HG02938 (cell line): Measurements from ENCODE around the gene NUDT1.

ENCODE experiments used
- ATAC-seq: cut with Tn5 transposase; IDR thresholded peaks from one replicate; pipeline ENCODE4 v1.9.1; 2021; ENCODE audit warnings: mild to moderate bottlenecking, moderate library complexity; ENCODE audit not compliant: unreplicated experiment

Gene NUDT1

DNA sequence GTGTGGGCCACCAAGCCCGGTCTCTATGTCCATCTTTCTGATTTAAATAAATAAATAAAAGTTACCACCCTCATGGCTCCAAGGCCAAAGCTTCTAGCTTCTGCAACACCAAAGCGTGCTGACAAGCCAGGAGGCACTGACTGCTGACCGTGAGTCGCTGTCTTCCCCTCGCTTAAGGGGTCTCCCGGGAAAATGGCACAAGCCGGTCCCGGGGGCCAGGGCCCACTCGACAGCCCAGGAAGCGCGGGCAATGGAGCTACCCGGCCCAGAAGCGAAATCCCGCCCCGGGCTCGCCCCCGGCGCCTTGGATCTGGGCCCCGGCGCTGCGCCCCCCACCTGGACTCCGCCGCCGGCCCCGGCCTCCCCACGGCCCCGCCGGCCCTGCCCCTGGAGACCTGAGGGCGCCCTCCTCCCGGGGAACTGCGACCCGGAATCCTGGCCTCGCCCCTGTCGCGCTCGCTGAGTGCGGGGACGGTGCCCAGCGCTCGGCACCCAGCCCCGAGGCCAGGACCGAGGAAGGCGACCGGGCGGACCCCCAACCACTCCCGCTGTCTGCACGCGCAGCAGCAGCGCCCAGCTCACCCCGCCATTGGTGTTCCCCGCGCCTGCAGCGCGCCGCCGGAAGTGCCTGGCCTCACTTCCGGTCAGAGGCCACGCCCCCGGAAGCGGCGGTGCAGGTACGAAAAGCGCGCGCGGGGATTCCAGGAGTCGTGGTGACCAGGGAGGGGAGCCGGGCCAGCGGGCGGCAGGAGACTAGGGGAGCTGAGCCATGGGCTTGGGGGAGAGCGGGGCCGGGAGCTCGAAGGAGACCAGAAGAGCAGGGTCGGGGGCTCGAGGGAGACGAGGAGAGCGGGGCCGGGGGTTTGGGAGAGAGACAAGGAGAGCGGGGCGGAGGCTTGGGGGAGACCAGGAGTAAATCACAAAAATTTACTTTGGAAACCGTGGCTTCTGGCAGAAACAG, at the start of gene NUDT1, which contains the start of gene MRM2:
TSS of gene NUDT1 (plus strand) at position 647 of the 961 bp plus-strand sequence. CDS start 2,349 bp downstream, outside the sequence.
TSS of gene MRM2 (minus strand) at position 626 of the 961 bp plus-strand sequence. CDS start at position 590, 36 bp downstream.
- peak; percentile 62 for ATAC-seq

GRCh38 chr7:2192831-2193534, 49.0 kb upstream of the NUDT1 start:
- ATAC-seq = no peak

DNA sequence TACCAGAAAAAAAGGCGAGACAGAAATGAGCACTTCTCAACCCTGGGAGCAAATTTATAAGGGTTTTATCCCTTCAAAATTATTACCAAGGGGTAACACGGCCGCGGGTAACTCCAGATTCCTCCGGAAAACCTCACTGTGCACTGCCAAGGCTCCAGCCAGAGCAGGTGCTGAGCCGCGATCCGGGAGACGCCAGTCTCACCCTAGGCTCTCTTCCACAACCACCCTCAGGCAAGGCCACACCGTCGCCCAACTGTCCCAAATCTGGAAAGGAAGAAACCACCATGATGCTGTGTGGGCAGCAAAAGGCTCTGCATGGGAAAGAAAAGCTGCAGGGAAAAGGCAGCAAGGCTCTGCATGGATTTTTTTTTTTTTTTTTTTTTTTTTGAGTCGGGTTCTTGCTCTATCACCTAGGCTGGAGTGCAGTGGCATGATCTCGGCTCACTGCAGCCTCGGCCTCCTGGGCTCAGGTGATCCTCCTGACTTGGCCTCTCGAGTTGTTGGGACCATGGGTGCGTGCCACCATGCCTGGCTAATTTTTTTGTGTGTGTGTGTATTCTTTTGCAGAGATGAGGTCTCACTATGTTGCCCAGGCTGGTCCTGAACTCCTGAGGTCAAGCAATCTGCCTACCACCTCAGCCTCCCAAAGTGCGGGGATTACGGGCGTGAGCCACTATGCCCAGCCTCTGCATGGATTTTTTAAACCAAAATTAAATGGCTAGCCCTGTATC, 48.3 kb upstream of the NUDT1 start:
- ATAC-seq = no peak

DNA sequence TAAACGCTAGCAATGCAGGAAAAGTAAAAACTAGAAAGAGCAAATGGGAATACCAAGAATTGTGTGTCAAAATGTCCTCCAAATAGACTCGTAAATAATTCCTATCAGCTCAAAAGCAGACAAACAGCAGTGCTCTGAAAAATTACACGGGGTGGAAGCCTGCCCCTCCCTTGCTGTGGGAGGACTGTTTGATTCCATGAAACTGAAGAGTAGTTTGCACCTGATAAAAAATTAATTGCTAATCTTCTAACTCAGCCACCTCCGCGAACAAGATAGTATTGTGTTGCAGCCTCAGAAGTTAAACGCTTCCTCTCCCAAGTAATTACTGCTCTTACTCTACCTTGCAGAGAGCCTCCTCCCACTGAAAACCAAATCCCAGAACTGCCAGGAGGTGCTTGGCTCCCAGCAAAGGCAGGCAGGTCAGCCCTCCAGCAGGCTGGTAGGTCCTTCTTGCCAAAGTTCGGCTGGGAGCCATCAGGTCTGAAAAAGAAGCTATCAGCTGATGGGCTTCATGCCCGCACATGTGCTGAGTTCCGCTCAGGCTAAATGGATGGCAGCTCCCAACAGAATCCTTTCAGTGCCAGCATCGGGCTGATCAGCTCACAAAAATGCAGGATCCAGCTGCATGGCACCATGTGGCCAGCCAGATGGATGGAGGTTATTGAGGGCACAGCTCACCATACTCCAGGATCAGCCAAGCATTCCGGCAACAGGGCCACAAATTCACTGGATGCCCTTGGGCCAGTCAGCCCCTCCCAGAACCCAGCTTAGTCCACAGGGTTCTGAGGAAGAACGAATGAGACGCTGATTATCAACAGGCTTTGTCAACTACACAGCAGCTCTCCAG, 46.4 kb upstream of the NUDT1 start:
- no peak for ATAC-seq

DNA sequence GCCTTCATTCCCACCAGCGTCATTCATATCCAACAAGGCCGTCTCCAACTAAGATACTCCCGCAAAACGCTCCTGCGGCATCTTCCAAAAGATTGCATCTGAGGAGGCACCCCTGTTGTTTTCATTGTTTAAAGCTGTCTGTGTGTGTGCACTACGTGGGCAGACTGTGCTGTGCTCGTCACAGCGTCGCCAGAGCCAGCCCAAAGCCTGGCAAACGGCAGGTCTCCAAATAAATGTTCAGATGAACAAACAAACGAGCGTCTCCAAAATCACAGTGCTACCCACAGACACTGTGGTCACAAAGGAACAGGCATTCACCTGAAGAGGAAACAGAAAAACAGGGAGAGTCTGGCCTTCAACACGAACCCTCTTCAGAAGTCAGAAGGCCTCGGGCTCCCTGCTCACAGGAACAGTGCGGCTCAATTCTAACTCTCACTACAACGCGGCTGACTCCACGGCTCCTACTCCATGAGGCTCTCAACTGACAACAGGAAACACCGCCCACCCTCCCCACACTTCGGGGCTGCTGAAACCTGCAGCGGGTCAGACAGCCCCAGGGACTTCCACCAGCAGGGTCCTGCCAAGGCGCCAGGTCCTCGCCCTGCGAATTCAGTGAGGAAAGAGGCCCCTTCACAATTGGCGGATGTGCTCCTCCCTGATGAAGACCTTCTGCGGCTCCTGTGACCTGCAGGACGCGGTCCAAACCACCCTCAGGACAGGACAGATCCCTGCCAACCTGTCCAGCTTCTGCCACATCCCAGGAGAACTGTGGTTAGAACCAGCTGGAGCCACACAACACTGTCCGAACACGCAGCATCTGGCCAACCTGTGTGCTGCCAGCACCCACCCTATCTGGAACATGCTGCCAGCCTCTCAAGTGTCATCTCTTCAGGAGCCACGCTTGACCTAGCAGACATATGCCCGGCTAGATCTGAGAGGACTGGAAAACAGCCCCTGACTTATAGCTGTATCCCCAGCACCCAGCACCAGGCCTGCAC, 45.3 kb upstream of the NUDT1 start:
- no peak for ATAC-seq

DNA sequence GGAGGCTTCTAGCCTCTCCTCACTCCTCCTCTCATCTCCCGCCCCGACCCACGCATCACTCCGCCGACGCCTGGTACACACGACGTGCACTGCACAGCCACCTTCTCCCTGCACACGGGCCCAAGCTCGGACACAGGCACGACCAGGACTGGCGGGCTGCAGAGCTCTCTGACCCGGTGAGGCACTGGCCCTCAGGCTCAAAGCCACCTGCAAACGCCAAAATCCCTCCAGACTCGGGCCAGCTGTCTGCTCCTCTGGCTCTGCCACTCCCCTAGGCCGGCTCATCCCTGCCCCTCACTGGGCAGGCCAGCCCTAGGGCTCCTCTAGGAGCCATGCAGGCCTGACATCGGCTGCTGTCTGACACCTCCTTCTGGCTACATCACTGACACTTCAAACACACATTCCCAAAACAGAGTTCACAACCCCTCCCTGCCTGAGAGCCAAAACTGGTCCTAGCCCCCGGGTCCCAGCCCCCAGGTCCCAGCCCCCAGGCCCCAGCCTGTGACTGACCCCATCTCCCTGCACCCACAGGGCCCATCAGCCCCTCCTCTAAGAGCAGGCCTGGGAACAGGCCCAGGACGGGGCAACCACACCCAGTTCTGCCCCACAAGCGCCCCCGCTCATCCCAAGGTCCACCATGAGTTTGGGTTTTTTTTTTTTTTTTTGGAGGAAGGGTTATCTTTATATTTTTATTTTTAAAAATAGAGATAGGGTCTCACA, 44.4 kb upstream of the NUDT1 start:
- no peak for ATAC-seq

GRCh38 chr7:2198206-2198605, 43.8 kb upstream of the NUDT1 start:
- no peak for ATAC-seq

- no peak for ATAC-seq
Observed at GRCh38 chr7:2198760-2199159, 43.3 kb upstream of the NUDT1 start.

DNA sequence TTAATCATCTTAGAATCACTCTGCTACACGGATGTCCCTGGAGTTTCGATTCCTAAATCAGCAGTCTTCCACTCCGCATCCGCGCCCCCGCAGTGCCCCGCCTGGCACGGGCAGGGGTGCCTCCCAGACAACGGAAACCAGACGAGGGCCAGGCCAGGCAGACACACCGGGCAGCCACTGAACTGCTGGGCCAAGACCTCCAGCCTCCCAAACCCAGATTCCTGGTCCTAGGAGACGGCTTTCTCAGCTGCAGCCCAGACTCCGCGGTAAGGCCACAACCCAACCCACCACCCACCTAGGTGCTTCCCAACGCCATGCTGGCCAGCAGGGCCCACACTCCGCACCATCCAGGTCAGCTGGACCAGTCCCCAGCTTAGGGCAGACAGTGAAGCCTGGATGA, 42.5 kb upstream of the NUDT1 start:
- no peak for ATAC-seq

DNA sequence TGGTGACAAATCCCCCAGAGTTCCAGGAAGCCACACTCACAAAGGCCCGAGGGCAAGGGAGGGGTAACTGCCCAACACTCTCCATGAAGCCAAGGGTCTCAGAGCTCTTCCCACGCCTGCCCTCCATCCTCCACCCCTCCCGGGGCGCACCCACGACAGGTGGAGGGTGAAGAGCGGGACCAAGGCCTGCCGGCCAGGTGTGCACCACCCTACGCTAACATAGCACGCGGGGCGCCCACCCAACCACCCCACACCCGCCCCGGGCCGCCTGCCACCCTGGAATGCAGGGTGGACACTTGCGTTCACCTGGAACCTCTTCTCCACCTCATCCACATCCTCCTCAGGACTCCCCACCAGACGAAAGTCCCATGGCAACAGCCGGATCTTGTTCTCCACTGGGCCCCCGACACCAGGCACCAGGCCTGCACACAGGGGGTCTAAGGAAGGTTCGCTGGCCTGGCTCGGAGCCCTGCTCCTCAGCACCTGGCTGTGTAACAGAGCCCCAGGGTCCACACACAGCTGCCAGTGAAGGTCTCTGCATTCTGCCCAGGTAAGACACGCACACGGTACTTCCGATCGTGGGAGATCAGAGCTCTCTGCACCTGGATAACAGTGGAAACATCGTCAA, 42.0 kb upstream of the NUDT1 start:
- no peak for ATAC-seq

DNA sequence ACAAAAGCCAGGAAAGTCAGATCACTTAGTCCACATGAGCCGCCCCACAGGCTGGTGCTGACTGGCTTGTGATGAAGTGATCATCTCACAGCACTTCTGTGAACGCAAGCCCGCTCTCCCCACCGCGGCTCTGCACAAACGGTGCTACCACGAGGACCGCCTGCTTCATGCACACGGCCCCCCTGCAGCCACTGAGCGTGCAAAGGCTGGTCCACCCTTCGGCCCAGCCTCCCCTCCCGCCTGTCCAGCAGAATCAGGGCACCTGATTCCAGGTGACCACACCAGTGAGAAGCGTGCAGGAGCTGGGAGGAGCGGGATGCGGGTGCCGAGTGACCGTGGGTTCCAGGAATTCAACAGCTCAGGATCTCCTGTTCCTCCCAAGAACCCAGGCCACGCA, 41.4 kb upstream of the NUDT1 start:
- no peak for ATAC-seq

GRCh38 chr7:2201128-2201527, 40.9 kb upstream of the NUDT1 start:
- no peak for ATAC-seq

DNA sequence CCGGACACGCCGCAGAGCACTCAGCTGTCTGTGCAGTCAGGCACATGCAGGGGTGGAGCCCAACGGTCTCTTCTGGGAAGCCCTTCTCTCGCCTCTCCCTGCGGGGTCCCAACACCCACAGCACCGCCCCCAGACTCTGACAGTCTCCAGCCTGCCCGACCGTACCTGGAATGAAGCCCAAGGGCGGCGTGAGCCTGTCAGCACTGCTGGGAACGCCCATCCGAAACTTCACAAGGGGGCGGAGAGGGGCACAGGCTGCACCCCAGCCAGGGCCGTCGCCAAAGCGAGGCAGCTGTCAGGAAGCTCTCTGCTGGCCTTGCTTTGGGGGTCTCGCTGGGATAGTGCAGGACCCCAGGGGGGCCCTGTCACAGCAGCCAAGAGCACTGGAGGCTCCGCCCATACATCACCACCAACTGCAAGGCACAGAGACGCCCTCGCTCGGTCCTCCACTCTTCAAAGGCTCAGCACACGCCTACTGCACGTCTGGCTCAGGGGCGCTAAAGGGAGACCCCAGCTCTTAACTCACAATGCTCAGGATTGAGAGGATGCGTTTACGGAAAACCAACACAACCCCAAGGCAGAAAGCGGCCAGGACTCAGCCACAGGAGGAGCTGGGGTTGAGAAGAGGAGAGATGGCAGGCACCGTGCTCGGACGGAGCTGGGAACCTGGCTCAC, 40.2 kb upstream of the NUDT1 start:
- no peak for ATAC-seq

GRCh38 chr7:2202361-2202761, 39.7 kb upstream of the NUDT1 start:
- no peak for ATAC-seq

- no peak for ATAC-seq
Observed at GRCh38 chr7:2202901-2203765, 38.9 kb upstream of the NUDT1 start.

- no peak for ATAC-seq
Observed at GRCh38 chr7:2203766-2204300, 38.2 kb upstream of the NUDT1 start.
